OCI-LY3 (cell line): Measurements from ENCODE around the gene ZNF726.

Experiments
- H2AFZ ChIP-seq: fragments of 200-600, 300-600 bp; shearing (Covaris generic); 2 replicates; pipeline ENCODE4 v1.6.0; 2014; ENCODE audit warnings: antibody characterized with exemption, low read depth, low read length
- H3K27ac ChIP-seq: fragments of 200-600, 300-600 bp; sonication (generic); 2 replicates; pipeline ENCODE4 v1.5.1; 2014; ENCODE audit warnings: mild to moderate bottlenecking, low read length, moderate library complexity, mixed read lengths
- H3K27me3 ChIP-seq: fragments of 200-600, 300-600 bp; sonication (generic); 2 replicates; pipeline ENCODE4 v1.6.1; 2014; ENCODE audit warnings: low read depth, low read length, mixed read lengths
- H3K36me3 ChIP-seq: fragments of 200-600, 300-600 bp; sonication (generic); replicated peaks from 2 replicates; pipeline ENCODE3; 2014; ENCODE audit warnings: low read depth, low read length, mixed read lengths
- H3K4me1 ChIP-seq: fragments of 300-600, 200-600 bp; sonication (generic); 2 replicates; pipeline ENCODE4 v1.6.1; 2014; ENCODE audit warnings: low read length, mixed read lengths
- H3K4me2 ChIP-seq: fragments of 200-600, 300-600 bp; sonication (generic); 2 replicates; pipeline ENCODE4 v1.6.1; 2014; ENCODE audit warnings: low read length, mixed read lengths
- H3K4me3 ChIP-seq: fragments of 300-600, 200-600 bp; sonication (generic); 2 replicates; pipeline ENCODE4 v1.5.1; 2014; ENCODE audit warnings: antibody characterized with exemption, mild to moderate bottlenecking, low read length, moderate library complexity
- H3K79me2 ChIP-seq: fragments of 300-600, 200-600 bp; shearing (Covaris generic); 2 replicates; pipeline ENCODE4 v1.6.1; 2014; ENCODE audit warnings: mild to moderate bottlenecking, low read length, mixed read lengths
- H3K9ac ChIP-seq: fragments of 300-600, 200-600 bp; shearing (Covaris generic); 2 replicates; pipeline ENCODE4 v1.6.0; 2014; ENCODE audit warnings: mild to moderate bottlenecking, low read length, moderate library complexity
- H3K9me3 ChIP-seq: fragments of 200-600, 300-600 bp; shearing (Covaris generic); 2 replicates; pipeline ENCODE4 v1.6.1; 2014; ENCODE audit warnings: low read length, mixed read lengths; ENCODE audit not compliant: insufficient read depth
- H4K20me1 ChIP-seq: fragments of 200-600, 300-600 bp; sonication (generic); 2 replicates; pipeline ENCODE4 v1.6.1; 2016; ENCODE audit warnings: low read length, mixed read lengths; ENCODE audit not compliant: insufficient read depth
- CTCF ChIP-seq: fragments of 200-600, 300-600 bp; sonication (generic); IDR thresholded peaks from 2 replicates; pipeline ENCODE4 v1.5.1; 2014; ENCODE audit warnings: antibody characterized with exemption, low read length, low read depth
- EZH2phosphoT487 ChIP-seq: fragments of 200-600 bp; shearing (Covaris generic); IDR thresholded peaks from 2 replicates; pipeline ENCODE4 v1.6.1; 2018; ENCODE audit warnings: antibody characterized with exemption, mixed run types, low read depth

The ZNF726 gene

GRCh38 chr19:23896912-23897311, 17.8 kb upstream of the ZNF726 start:
- no peak overlapping the region for H3K27ac ChIP-seq

GRCh38 chr19:23901360-23901759, 13.3 kb upstream of the ZNF726 start:
- H3K9me3 ChIP-seq, result peaks cover 7% of the 10 kb centered on the region; the same call in 1 of the 2 replicates
- TF ChIP-seq CTCF (no peak), EZH2phosphoT487 (no peak)

More at GRCh38 chr19:23896912-23897311, 17.8 kb upstream of the ZNF726 start:
- no peaks in the 10 kb centered on the region for H3K27me3 ChIP-seq
- H3K9ac ChIP-seq, result no peak overlapping the region
- H2AFZ ChIP-seq, result no peak overlapping the region
- H3K79me2 ChIP-seq, result no peaks in the 10 kb centered on the region
- no peak for TF ChIP-seq CTCF
- TF ChIP-seq EZH2phosphoT487, result no peak
- no peaks in the 10 kb centered on the region for H3K36me3 ChIP-seq
- H3K9me3 ChIP-seq, result 0 out of 2 replicates have a peak, but pooled peaks cover under 1% of the 10 kb centered on the region
- no peak overlapping the region for H3K4me2 ChIP-seq
- H3K4me1 ChIP-seq, result no peaks in the 10 kb centered on the region
- no peaks in the 10 kb centered on the region for H4K20me1 ChIP-seq
- H3K4me3 ChIP-seq, result no peak overlapping the region

GRCh38 chr19:23904406-23904805, 10.3 kb upstream of the ZNF726 start:
- peaks cover 13% of the 10 kb centered on the region; the same call in 1 of the 2 replicates for H3K9me3 ChIP-seq
- TF ChIP-seq EZH2phosphoT487 (no peak), CTCF (no peak)
- H3K4me1 ChIP-seq, result no peaks in the 10 kb centered on the region
- H3K9ac ChIP-seq, result no peak overlapping the region
- H3K27me3 ChIP-seq, result no peaks in the 10 kb centered on the region
- H4K20me1 ChIP-seq, result no peaks in the 10 kb centered on the region
- no peak overlapping the region for H2AFZ ChIP-seq
- H3K4me2 ChIP-seq, result no peak overlapping the region
- H3K36me3 ChIP-seq, result no peaks in the 10 kb centered on the region
- H3K79me2 ChIP-seq, result no peaks in the 10 kb centered on the region
- no peak overlapping the region for H3K4me3 ChIP-seq
- no peak overlapping the region for H3K27ac ChIP-seq

More at GRCh38 chr19:23901360-23901759, 13.3 kb upstream of the ZNF726 start:
- Histone ChIP-seq H4K20me1 (no peaks in the 10 kb centered on the region), H3K4me2 (no peak overlapping the region), H3K27ac (no peak overlapping the region), H3K4me1 (no peaks in the 10 kb centered on the region), H3K27me3 (no peaks in the 10 kb centered on the region), H3K4me3 (no peak overlapping the region), H2AFZ (no peak overlapping the region), H3K36me3 (no peaks in the 10 kb centered on the region), H3K9ac (no peak overlapping the region), H3K79me2 (no peaks in the 10 kb centered on the region)

GRCh38 chr19:23905771-23906170, 8.9 kb upstream of the ZNF726 start:
- H3K4me2 ChIP-seq, result no peak overlapping the region
- H3K4me3 ChIP-seq, result no peak overlapping the region
- no peaks in the 10 kb centered on the region for H3K27me3 ChIP-seq
- H3K4me1 ChIP-seq, result no peaks in the 10 kb centered on the region
- no peaks in the 10 kb centered on the region for H3K79me2 ChIP-seq
- no peaks in the 10 kb centered on the region for H3K36me3 ChIP-seq
- no peak for TF ChIP-seq EZH2phosphoT487
- no peak for TF ChIP-seq CTCF
- H3K9me3 ChIP-seq, result peaks cover 13% of the 10 kb centered on the region; the same call in 1 of the 2 replicates
- H3K27ac ChIP-seq, result no peak overlapping the region
- H2AFZ ChIP-seq, result no peak overlapping the region
- no peak overlapping the region for H3K9ac ChIP-seq
- no peaks in the 10 kb centered on the region for H4K20me1 ChIP-seq
